HG02870 (cell line): ENCODE data around the gene ANAPC13.

Experiments
- ATAC-seq: cut with Tn5 transposase; IDR thresholded peaks from one replicate; pipeline ENCODE4 v1.9.1; 2021; ENCODE audit warnings: mild to moderate bottlenecking, moderate library complexity; ENCODE audit not compliant: unreplicated experiment

Gene ANAPC13

DNA sequence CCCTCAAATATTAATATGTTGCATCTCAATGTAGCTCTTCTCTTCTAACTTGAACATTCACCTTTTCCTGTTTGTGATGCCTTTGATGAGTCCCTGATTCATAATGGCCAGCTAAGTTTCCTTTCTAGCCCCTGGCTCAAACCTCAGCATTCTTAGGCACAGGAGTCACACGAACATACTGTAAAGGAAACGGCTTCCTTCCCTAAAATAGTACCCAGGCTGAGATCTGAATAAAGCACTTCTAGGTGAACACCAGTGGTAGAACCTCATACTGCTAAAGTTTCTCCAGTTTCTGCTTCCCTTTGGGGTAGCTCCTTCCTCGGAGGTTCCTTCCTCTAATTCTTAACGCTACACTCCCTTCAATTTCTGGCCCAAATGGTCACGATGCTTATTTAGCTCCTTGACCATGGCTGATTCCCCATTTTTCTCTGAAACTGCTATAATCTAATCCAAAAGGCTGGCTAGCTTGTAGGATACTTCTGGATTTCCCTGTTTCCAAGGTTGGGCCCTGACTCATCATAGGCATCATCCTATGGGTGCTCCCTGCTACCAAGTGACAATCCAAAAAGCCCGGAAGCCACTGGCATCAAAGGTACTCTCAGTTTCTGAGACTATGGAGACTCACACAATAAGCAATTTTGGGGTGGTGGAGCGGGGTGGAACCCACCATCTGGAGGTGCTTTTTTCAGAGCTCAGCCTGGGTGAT lies 2.4 kb downstream of the ANAPC13 start:
- no peak for ATAC-seq

DNA sequence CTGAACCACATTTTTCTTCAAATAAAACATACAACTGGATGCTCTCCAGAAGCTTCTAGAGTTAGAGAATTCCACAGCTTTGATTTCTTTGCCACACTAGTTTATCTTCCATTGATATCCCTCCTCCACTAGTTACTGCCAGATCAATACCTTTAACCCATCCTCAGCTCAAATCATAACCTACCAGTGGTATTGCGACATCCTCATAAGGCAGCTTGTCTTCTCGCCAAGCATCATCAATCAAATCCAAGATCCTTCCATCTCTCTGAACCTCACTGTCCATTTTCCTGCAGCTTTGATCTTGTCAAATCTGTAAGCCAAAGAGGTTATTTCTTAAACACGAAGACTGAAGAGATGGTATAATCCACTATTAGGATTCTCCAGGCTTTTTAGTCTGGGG lies 3.2 kb downstream of the ANAPC13 start:
- ATAC-seq, result no peak

DNA sequence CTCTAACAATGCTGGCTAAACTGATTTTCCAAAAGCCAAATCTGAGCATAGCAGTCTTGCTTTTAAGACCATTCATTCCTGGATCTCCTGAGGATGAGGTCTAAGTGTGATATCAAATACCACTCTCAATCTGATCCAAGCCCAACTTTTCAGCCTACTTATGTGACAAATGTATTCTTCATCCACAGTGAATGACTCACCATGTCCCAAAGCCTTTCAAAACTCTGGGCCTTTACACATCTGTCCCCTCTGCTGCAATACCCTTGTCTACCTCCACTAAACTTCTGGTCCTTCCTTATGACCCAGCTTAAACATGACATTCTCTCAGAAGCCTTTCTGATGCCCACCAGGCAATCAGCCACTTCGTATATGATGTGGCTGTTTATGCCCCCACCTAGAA lies 4.6 kb downstream of the ANAPC13 start:
- ATAC-seq, result no peak

DNA sequence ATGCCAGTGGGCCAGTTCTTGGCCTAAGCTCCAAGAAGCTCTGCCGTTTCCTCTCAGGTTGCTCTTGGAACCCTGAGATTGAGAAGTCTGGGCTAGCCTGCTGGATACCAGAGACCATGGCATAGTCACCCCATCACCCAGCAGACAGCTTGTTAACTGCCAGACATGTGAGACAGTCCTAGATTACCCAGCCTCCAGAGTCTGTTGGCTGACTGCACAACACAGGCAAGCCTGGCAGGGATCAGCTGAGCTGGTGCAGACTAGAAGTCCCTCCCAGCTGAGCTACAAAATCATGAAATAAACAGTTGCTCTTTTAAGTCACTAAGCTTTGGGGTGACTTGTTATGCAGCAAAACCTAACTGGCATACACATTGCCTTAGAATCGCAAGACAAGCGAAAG lies 5.2 kb downstream of the ANAPC13 start:
- ATAC-seq, result no peak

DNA sequence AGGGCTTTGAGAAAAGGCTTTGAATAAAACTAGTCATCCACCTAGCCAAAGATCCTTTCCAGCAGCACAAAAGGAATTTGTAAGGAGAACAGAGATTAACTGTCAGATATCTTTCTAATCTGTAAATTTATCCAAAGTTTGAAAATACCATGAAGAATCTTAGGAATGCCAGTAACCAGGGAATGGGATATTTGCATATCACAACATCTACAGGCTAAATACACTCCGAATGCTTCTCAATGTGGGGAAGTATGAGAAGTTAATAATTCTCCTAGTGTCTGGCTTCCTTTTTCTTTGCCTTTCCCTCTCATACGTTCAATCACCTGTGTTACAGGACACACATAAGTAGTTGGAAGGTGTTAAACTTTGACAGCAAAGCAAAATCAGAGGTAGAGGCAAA lies 7.8 kb downstream of the ANAPC13 start:
- no peak for ATAC-seq

DNA sequence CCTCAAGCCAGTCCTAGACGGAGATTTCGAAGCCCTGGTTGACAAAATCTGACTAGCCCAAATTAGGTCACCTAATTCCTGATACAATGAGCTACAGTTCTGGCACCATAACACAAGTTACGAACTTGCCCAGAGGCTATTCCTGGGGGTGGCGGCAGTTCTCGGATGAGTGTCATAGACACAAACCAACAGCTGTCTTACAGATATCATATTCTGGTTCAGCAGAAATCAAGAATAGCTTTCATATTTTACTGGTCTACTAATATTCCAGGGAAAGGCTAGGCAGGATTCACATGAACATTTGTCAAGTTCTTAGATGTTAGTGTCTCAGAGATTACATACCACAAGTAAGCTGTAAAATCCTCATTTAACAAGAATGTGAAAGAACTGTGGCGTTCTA lies 8.8 kb downstream of the ANAPC13 start:
- no peak for ATAC-seq

DNA sequence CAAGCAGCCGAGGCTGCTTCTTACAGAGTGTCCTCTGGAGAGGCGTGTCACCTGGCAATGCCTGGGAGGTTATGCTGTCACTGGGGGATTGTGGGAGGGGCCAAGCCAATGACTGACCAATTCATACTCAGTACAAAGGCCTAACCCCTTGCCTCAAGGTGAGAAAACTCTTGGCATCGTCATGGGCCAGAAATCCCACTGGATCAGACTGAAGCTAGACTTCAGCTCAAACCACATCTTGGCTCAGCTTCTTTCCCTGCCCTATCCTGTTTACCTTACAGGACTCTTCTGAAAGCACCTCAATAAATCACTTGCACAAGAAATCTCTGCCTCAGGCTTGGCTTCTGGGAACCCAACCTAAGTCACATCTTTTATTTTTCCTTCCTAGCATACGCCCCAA lies 9.5 kb downstream of the ANAPC13 start:
- ATAC-seq, result no peak

DNA sequence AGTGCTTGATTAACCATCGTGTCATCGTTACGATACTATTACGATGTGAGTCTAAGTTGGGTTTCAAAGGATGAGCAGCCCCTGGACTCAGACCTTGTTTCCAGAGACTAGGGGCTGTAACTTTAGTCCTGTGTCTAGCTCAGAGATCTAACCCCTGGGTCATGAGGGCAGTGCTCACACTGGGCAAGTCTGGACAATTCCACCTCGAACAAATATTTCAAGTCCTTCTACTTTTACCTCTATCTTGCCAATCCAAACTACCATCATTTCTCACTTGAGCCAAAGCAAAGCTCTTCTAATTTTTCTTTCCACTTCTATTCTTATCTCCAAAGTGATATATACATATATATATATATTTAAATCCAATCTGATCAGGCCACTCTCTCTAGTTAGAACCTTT lies 10.8 kb downstream of the ANAPC13 start:
- no peak for ATAC-seq

DNA sequence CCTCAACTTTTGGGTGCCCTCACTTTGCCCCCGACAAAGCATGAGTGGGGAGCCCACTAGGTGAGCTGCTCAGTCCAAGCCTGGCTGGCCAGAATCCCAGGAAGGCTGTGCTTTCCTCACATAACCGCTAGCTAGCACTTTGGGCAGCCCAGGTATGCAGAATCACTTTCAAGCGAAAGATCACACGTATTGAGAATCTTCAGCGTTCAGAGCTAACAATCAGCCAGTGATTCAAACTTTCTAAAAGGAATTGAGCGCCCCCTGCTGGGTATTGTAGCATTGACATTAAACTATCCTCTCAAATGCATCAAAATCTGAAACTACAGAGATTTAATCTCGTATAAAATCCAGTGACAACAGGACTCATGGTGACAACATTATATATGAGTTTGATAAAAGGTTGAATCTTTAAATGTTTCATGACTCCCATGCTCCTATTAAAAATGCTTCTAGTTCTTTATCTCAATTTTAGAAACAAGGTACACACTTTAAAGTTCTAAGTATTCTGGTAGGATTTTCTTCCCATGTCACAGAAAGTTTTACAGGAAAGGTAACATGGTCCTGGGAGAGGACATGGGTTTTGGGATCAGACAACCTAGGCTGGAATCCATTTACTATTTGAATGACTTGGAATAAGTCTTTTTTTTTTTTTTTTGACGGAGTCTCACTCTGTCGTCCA lies 11.8 kb downstream of the ANAPC13 start:
- ATAC-seq, result no peak

DNA sequence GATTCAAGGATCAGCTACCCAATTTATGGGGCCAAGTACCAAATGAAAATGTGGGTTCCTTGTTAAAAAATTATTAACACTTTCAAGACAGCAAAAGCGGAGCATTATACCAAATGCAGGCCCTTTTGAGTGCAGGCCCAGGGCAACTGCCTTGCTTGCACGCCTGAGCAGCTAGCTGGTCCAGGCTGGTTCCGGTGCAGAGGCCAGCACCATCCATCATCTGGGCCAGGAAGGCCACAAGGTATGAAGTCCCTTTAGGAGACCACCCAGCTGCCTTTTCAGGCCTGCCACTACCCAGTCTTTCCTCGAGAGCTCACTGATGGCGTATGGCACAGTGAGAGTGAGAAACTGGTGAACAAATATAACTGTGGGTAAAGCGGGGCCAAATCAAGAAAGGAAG lies 13.0 kb downstream of the ANAPC13 start:
- ATAC-seq, result no peak

DNA sequence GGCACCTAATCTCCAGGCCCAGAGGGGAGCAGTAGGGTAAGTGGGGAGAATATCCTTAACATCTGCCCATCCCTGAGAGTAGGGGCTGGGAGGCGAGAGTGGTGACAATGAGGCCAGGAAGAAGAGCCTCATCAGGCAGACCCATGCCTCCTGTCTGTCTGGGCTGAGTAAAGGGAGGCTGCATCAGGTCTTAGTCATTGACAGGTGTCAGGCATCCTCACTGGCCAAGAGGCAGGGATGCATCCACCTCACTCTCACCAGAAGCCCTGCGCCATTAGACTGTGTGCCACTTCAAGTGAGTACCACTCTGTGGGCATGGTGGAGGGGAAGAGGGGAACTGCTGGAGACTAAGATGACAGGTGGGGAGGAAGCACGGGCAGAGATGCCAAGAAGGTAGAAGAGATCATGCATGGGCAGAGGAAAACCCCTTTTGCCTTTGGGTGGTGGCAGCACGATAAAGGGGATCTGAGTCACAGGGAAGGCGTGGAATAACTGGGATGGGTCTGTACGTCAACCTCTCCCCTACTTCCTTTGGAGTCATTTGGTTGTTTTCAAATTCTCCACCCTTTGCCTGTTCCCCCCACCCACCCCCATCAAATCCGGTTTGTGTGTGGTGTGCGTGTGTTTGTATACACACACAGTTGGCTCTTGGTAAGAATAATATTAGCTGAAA lies 14.1 kb downstream of the ANAPC13 start:
- no peak for ATAC-seq

DNA sequence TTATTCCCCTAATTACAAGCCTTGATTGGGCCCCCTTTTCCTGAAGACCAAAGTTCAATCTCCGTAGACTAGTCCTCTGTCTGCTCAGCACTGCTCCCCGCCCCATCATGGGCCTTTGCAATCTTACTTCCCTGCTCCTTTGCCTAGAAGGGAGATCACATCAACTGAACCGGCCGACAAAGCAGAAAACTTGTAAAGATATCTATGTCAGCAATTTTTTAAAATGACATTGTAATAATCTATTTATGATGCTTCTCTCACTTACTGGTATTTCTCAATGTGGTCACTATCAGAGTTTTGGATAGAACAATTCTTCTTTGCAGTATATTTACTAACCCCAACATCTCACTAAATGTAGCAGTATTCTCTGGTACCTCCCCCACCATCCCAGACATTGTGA lies 17.3 kb downstream of the ANAPC13 start:
- no peak for ATAC-seq

DNA sequence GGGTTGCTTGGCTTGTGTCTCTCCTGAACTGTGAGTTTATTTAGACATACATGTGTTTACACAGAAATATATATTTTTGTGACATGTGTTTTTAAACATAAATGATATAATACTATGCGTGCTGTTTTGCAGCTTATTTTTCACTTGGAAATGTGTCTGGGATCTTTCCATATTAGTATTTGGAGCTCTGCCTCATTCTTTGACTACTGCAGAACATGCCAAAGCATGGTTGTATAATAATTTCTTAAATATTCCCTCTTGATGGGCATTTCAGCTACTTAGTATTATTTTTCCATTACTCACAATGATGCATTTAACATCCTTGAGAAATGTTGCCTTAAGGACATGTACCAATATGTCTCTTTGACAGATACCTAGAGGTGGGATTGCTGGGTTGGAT lies 19.5 kb downstream of the ANAPC13 start:
- ATAC-seq, result no peak

DNA sequence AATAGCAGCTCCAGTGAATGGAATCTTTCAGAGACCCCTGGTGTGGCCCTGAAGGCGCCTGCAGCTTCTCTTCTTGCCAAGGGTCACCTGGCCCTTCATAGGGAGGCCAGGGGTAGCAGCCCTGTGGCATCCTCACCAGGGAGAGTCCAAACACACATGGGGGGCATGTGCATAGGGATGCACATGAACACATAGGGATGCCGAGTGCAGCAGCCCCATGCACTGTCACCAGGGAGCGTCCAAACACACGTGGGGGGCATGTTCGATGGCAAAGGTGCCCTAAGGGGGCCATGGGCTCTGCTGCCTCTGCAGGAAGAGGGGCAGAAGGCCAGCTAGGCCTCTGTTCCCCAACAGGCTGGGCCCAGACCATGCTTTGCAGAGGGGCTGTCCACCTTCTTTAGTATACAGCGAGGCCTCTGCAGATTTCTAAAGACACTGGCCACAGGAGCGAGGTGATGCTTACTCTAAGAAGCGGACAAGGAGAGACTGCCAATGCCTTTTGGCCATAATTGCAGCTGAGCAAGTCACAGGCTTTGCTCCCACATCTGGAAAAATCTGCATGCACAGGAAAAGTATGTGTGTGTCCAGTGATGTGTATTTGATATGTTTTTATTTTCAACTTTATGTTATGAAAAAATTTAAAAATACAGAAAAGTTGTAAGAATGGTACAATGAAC lies 21.0 kb downstream of the ANAPC13 start:
- ATAC-seq, result no peak

DNA sequence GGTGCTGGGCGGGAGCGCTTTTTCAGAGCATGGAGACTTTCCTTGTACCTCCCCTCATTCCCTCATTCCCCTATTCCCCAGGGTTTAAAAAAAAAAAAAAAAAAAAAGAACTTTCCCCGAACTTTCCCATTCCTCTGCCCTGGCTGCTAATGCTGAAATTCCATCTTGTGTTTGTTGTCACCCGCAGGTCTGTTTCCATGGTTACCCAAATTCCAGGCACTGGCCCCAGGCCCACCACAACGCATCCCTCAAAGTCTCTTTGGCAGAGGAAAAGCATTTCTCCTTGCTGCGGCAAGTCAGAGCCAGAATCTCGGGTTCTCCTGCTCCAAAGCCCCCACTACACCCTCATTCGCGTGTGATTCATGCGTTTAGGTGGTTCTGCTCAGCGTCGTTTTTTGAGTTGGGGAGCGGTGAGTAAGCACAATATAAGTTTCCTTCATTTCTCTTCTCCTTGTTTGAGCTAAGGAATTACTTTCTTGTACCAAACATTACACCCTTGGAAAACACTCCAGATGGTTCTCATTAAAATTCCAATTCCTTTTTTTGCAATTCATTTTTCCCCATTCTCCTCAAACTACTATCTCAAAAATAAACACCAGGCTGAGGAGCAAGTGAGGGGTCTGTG lies 21.6 kb downstream of the ANAPC13 start:
- no peak for ATAC-seq

DNA sequence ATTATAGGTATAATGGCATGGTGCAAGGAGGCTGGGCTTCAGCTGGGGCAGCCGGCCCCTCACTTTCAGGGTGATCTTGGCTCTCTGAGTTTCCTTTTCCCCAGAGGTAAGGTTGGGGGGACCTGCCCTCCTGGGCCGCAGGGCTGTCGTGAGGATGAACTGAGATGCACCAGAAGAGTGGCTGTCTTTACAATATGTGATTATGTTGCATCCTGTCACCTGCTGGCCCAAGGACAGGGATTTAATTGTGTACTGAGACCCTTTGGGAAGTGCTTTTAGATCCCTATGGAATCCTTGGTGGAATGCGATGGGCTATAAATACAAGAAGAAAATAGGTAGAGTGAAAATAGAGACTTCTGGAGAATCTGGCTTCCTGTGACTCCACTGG lies 22.1 kb downstream of the ANAPC13 start:
- ATAC-seq, result no peak

DNA sequence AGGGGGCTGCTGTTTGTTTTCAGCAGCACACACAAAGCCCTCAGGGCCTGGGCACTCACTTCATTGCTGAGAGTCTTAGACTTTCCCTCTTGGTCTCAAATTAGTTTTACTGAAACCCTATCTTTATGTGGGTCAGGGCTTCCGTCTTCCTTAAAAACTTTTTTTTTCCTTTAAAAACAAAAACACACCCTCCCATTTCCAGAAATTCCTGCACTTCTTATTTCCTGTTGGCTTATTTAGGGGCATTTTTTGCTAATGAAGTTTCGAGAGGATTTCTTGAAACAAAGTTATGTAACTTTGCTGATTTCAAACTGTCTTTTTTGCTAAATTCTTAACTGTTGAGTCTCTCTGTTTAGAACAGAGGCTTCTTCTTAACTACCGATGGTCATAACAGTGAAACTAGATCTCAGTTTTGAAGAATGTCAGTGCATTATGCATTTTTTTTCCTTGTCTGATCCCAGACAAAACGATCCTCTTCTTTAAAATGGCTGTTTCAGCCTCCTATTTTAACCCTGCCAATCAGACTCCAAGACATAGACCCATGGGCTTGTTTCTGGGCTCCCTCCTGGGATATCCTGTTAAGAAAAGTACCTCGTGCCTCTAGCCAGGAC lies 23.3 kb downstream of the ANAPC13 start:
- no peak for ATAC-seq

DNA sequence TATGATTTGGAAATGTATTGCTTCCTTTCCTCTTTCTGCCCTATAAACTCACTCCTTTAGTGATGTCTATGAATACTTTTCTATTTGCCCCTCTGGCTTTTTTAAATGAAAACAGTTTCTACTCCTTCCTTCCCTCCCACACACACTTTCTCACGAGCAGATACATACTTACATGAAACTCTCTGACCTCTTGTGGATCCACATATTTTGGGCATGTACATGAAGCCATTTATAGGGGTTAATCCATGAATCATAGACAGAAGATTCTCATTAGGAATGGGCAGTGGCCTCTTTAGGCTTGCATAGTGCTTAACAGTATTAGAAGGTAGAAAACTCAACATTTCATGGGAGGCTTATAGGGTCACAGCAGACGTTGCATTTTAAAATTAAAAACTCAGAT lies 24.8 kb downstream of the ANAPC13 start:
- no peak for ATAC-seq

DNA sequence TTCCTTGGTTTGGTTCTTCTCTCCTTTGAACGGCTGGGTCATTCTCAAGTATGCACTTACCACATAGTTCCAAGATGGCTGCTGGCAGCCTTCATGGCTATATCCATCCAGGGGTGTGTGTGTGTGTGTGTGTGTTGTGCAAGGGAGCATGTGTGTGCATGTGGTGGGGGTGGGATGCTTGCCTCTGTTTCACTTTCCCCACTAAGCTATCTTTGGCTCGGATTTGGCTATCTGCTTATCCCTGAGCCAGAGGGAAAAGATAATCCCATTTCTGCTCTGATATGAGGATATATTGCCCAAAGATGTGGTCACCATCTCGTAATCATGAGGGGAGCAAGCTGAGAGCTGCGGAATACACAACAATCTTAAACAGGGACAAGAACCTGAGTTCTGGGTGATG lies 26.2 kb downstream of the ANAPC13 start:
- ATAC-seq, result no peak

DNA sequence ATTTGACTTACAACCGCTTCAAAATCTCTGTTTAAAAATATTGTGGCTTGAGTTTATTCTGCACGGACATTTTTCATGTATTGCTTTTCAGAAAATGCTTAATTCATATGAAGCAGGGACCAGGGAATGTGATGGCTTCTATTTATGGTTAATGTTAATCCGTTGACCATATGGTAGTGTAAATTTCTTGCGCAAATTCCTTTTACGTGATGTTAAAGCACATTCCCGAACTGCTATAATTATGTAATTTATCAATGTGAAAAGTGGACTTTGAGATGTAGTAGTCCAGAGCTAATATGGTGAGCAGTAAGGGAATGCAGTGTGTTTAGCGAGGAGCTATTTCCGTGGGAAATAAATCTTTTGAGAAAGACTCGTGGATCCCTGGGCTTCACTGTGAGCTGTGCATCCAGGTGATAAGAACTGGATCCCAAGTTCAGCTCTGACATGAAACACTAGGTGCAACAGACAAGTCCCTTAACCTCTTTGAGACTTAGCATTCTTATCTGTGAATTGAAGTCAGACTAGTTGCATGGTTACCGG lies 27.3 kb downstream of the ANAPC13 start:
- ATAC-seq, result no peak
